Liver (tissue), 9 donors: ENCODE data around the gene SWI5. TPM values are rescaled to one million over a fixed set of nuclear protein-coding genes. Genes with fewer than 3 reads are reported as not detected.
A peak's percentile ranks its signal among the peaks of the same experiment; 100 is the strongest.

ENCODE experiments used
- DNase-seq: peaks from one replicate; pipeline ENCODE4 v3.0.0-alpha.2; 2017; ENCODE audit warnings: low spot score
- H3K27ac ChIP-seq, 2 donors: one replicate each; pipeline ENCODE4 v1.7.0; 2013; ENCODE audit warnings: inconsistent platforms in 2 of 2, low read length in 2 of 2, control low read depth in 1 of 2, low read depth in 1 of 2, mild to moderate bottlenecking in 1 of 2
- H3K27me3 ChIP-seq, 4 donors: one replicate each; pipeline versions ENCODE4 v1.6.1 to v1.7.0; 2013; ENCODE audit warnings: low read length in 3 of 4, inconsistent platforms in 1 of 4, mild to moderate bottlenecking in 1 of 4, moderate library complexity in 1 of 4; ENCODE audit not compliant: control insufficient read depth in 4 of 4, insufficient read depth in 4 of 4
- H3K36me3 ChIP-seq, 4 donors: one replicate each; pipeline versions ENCODE4 v1.6.1 to v1.7.0; 2013; ENCODE audit warnings: low read length in 3 of 4, mild to moderate bottlenecking in 3 of 4, low read depth in 1 of 4, moderate library complexity in 1 of 4; ENCODE audit not compliant: control insufficient read depth in 4 of 4, insufficient read depth in 3 of 4
- H3K4me1 ChIP-seq, 4 donors: one replicate each; pipeline versions ENCODE4 v1.6.1 to v1.7.0; 2013; ENCODE audit warnings: low read length in 3 of 4, mild to moderate bottlenecking in 3 of 4, moderate library complexity in 1 of 4; ENCODE audit not compliant: control insufficient read depth in 4 of 4, insufficient read depth in 4 of 4
- H3K4me3 ChIP-seq, 3 donors: one replicate each; pipeline versions ENCODE4 v1.6.1 to v1.7.0; 2013; ENCODE audit warnings: low read length in 3 of 3, control low read depth in 1 of 3, low read depth in 1 of 3, mild to moderate bottlenecking in 1 of 3
- H3K9ac ChIP-seq, 2 donors: one replicate each; pipeline ENCODE4 v1.7.0; 2013; ENCODE audit warnings: low read length in 2 of 2, mild to moderate bottlenecking in 2 of 2, moderate library complexity in 2 of 2, control low read depth in 1 of 2, low read depth in 1 of 2
- H3K9me3 ChIP-seq, 4 donors: one replicate each; pipeline versions ENCODE4 v1.6.1 to v1.7.0; 2013; ENCODE audit warnings: low read length in 3 of 4; ENCODE audit not compliant: control insufficient read depth in 4 of 4
- EGR1 ChIP-seq, 2 donors: IDR thresholded peaks; 2 replicates each; pipeline ENCODE4 v1.6.1; 2016 to 2018; ENCODE audit warnings: antibody characterized with exemption in 2 of 2, low read depth in 2 of 2
- FOXA1 ChIP-seq: IDR thresholded peaks from 2 replicates; pipeline ENCODE4 v1.6.1; 2016; ENCODE audit warnings: antibody characterized with exemption
- FOXA2 ChIP-seq: IDR thresholded peaks from 2 replicates; pipeline ENCODE4 v1.6.1; 2016; ENCODE audit warnings: antibody characterized with exemption
- GABPA ChIP-seq, 2 donors: IDR thresholded peaks in 1 of 2; conservative IDR thresholded peaks in 1 of 2; 2 replicates each; pipeline ENCODE4 v1.6.1; 2016; ENCODE audit warnings: antibody characterized with exemption in 2 of 2, mild to moderate bottlenecking in 1 of 2, moderate library complexity in 1 of 2
- HNF4A ChIP-seq, 2 donors: conservative IDR thresholded peaks; 2 replicates each; pipeline ENCODE4 v1.6.1; 2016; ENCODE audit warnings: antibody characterized with exemption in 2 of 2, mild to moderate bottlenecking in 2 of 2
- HNF4G ChIP-seq: IDR thresholded peaks from 2 replicates; pipeline ENCODE4 v1.6.1; 2016; ENCODE audit warnings: antibody characterized with exemption
- JUND ChIP-seq, 2 donors: IDR thresholded peaks; 2 replicates each; pipeline ENCODE4 v1.6.1; 2016; ENCODE audit warnings: antibody characterized with exemption in 2 of 2
- NR2F2 ChIP-seq: IDR thresholded peaks from 2 replicates; pipeline ENCODE4 v1.6.1; 2016; ENCODE audit warnings: antibody characterized with exemption
- RAD21 ChIP-seq, 2 donors: IDR thresholded peaks; 2 replicates each; pipeline ENCODE4 v1.6.1; 2016; ENCODE audit warnings: antibody characterized with exemption in 2 of 2, mild to moderate bottlenecking in 2 of 2
- RXRA ChIP-seq, 2 donors: IDR thresholded peaks; 2 replicates each; pipeline ENCODE4 v1.6.1; 2017 to 2018; ENCODE audit warnings: antibody characterized with exemption in 2 of 2, mild to moderate bottlenecking in 1 of 2
- SP1 ChIP-seq: IDR thresholded peaks from 2 replicates; pipeline ENCODE4 v1.6.1; 2018; ENCODE audit warnings: antibody characterized with exemption, mild to moderate bottlenecking
- TAF1 ChIP-seq: conservative IDR thresholded peaks from 2 replicates; pipeline ENCODE4 v1.6.1; 2016; ENCODE audit warnings: antibody characterized with exemption, mild to moderate bottlenecking
- YY1 ChIP-seq: IDR thresholded peaks from 2 replicates; pipeline ENCODE4 v1.6.1; 2016; ENCODE audit warnings: antibody characterized with exemption, mild to moderate bottlenecking
- WGBS: extraction: QIAGEN DNeasy Blood & Tissue Kit; methylation state at CpG from one replicate; pipeline ENCODE4 v1.1.7; 2013; 5-methylcytosine and 5-hydroxymethylcytosine counted together
- polyA plus RNA-seq, 2 donors: library from polyadenylated mRNA; stranded (reverse) in 1 of 2; unstranded in 1 of 2; fragments of 200-250 nt in 1 of 2; fragments of >200 nt in 1 of 2; fragmentation: Nextera tagmentation in 1 of 2; extraction: Ambion mirVana in 1 of 2; gene quantifications; one replicate each; pipeline versions ENCODE4 v1.2.1 to v1.2.3, GENCODE V29; 2013 to 2015
- total RNA-seq, 2 donors: library from RNA; depleted of rRNA; stranded (reverse); fragments of >200 nt; gene quantifications; one replicate each; pipeline ENCODE4 v1.2.3, GENCODE V29; 2014
- TF ChIP-seq, protein P1 (sequence below): IDR thresholded peaks from 2 replicates; pipeline ENCODE4 v1.6.1; 2016; ENCODE audit warnings: antibody characterized with exemption
- TF ChIP-seq, protein P2 (sequence below): IDR thresholded peaks from 2 replicates; pipeline ENCODE4 v1.6.1; 2016; ENCODE audit warnings: antibody characterized with exemption
- TF ChIP-seq, protein P3 (sequence below): fragments of 150-350 bp; IDR thresholded peaks from 2 replicates; pipeline ENCODE4 v1.5.1; 2017; ENCODE audit warnings: improper control_type of control experiment, low read depth, low read length; ENCODE audit not compliant: missing input control
- TF ChIP-seq, protein P4 (sequence below): IDR thresholded peaks from 2 replicates; pipeline ENCODE4 v1.6.1; 2016; ENCODE audit warnings: antibody characterized with exemption, mild to moderate bottlenecking
- TF ChIP-seq, protein P5 (sequence below): IDR thresholded peaks from 2 replicates; pipeline ENCODE4 v1.6.1; 2016; ENCODE audit warnings: antibody characterized with exemption
- donor health status: healthy.
- donor health status: healthy.
- donor health status: healthy.
- donor health status: healthy.
- donor health status: healthy.

SWI5 gene
- total and polyA plus RNA-seq, 4 donors = 10.7 to 34.0 (median 16.2) TPM

DNA sequence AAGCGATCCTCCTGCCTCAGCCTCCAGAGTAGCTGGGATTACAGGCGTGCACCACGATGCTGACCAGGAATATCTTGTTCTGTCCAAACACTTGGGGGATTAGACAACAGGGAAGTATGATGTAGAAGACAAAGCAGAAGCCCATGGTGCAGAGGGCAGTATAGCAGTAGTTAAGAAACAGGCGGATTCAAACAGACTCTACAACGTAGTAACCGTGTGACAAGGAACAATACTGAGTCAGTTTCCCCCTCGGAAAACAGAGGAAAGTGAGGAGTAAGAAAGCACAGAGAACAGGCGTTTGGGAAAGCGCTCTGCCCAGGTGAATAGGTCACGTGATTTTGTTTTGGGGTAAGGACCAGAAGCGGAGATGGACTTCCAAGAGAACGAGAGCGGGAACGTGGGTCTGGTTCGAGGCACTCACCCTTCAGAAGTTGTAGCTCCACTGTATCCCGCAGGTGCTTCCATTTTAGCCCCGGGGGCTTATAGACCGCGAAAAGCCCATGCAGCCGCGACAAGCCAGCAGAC, 45.9 kb downstream of the SWI5 start:
- H3K27me3 ChIP-seq = no peaks in the 10 kb centered on the region
- H3K9ac ChIP-seq = peak overlapping the region; percentile 12 to 21
- H3K36me3 ChIP-seq = peaks cover 0 to 22% (median 4%) of the 10 kb centered on the region in 4 donors
- H3K9me3 ChIP-seq = no peaks in the 10 kb centered on the region
- peak overlapping the region in 1 of 2 donors; percentile 87 for H3K27ac ChIP-seq
- peak overlapping the region; percentile 69 to 89 (median 75) for H3K4me3 ChIP-seq
- H3K4me1 ChIP-seq = peaks cover 9 to 38% (median 31%) of the 10 kb centered on the region in 4 donors
- WGBS = 2% methylated on average over 21 of the region's 21 CpGs
- TF ChIP-seq JUND (IDR thresholded peaks at IDR 0.05) = no peak
- no peak for DNase-seq

DNA sequence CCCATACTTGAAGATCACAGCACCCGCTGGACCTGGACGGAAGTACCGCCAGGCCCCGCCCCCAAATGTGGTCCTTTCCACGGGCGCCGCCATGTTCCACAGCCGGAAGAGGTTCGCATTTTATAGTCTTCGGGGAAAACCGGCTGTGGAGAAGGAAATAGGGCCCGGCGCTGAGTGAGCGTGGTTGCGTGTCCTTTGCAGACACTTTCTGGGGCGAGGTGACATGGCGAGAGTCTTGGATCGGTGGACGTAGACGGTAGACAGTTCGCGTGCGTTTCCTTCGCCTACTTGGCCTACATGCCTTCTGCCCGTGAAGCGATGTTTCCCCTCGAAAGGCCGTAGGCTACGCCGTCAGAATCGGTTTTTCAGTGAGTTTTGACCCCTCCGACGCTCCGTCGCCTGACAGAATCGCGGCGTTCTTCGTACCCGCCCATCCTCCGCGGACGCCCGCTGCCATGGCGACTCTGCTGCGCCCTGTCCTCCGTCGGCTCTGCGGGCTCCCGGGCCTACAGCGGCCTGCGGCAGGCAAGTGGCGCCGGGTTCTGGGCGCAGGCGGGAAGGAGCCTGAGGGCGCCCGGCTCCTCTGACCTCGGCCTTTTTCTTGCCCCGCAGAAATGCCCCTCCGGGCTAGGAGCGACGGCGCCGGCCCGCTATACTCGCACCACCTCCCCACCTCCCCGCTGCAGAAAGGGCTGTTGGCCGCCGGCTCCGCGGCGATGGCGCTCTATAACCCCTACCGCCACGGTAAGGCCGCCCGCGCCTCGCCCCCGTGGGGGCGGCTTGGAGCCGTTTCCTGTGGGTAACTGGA, 46.5 kb downstream of the SWI5 start, which contains the start of the genes COQ4 and TRUB2:
COQ4 (plus strand) TSS at position 436 of the 808 bp plus-strand sequence; CDS start at position 456, 20 bp downstream.
TRUB2 (minus strand) TSS at position 44 of the 808 bp plus-strand sequence; CDS start at position 5, 39 bp downstream.
- WGBS = under 1% methylated on average over 83 of the region's 83 CpGs
- H3K36me3 ChIP-seq = peaks cover 0 to 15% (median 2%) of the 10 kb centered on the region in 4 donors
- DNase-seq = peak; percentile 91

More for the DNA sequence above, 46.5 kb downstream of the SWI5 start, which contains the start of the genes COQ4 and TRUB2:
- Histone ChIP-seq H3K4me1 (peaks cover 9 to 38% (median 31%) of the 10 kb centered on the region in 4 donors), H3K9ac (peak within 1 kb of the TSS; percentile 21 to 88), H3K27me3 (no peaks in the 10 kb centered on the region), H3K9me3 (no peaks in the 10 kb centered on the region), H3K4me3 (peak within 1 kb of the TSS; percentile 69 to 89 (median 75)), H3K27ac (peak within 1 kb of the TSS; percentile 87 to 93)
- TF ChIP-seq JUND (IDR thresholded peaks at IDR 0.05) = no peak
- peak; percentile 44 for TF ChIP-seq FOXA1
- peak; percentile 42 to 69 for TF ChIP-seq RXRA (IDR thresholded peaks at IDR 0.05)
- peak; percentile 64 for TF ChIP-seq SP1
- peak; percentile 97 to 99 for TF ChIP-seq GABPA (IDR thresholded peaks at IDR 0.05 in 1 of 2, conservative IDR thresholded peaks at IDR 0.05 in 1 of 2)
- TF ChIP-seq, protein P1, sequence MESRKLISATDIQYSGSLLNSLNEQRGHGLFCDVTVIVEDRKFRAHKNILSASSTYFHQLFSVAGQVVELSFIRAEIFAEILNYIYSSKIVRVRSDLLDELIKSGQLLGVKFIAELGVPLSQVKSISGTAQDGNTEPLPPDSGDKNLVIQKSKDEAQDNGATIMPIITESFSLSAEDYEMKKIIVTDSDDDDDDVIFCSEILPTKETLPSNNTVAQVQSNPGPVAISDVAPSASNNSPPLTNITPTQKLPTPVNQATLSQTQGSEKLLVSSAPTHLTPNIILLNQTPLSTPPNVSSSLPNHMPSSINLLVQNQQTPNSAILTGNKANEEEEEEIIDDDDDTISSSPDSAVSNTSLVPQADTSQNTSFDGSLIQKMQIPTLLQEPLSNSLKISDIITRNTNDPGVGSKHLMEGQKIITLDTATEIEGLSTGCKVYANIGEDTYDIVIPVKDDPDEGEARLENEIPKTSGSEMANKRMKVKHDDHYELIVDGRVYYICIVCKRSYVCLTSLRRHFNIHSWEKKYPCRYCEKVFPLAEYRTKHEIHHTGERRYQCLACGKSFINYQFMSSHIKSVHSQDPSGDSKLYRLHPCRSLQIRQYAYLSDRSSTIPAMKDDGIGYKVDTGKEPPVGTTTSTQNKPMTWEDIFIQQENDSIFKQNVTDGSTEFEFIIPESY = peak; percentile 95
- TF ChIP-seq EGR1 (IDR thresholded peaks at IDR 0.05; ENCODE audit: low read depth in 2 of 2) = peak; percentile 29 to 62
- TF ChIP-seq HNF4A (conservative IDR thresholded peaks at IDR 0.05) = peak; percentile 28 to 33
- TF ChIP-seq, protein P2, sequence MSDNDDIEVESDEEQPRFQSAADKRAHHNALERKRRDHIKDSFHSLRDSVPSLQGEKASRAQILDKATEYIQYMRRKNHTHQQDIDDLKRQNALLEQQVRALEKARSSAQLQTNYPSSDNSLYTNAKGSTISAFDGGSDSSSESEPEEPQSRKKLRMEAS = peak; percentile 99
- TF ChIP-seq TAF1 = no peak
- no peak for TF ChIP-seq FOXA2
- TF ChIP-seq YY1 = peak; percentile 99
- TF ChIP-seq, protein P3, sequence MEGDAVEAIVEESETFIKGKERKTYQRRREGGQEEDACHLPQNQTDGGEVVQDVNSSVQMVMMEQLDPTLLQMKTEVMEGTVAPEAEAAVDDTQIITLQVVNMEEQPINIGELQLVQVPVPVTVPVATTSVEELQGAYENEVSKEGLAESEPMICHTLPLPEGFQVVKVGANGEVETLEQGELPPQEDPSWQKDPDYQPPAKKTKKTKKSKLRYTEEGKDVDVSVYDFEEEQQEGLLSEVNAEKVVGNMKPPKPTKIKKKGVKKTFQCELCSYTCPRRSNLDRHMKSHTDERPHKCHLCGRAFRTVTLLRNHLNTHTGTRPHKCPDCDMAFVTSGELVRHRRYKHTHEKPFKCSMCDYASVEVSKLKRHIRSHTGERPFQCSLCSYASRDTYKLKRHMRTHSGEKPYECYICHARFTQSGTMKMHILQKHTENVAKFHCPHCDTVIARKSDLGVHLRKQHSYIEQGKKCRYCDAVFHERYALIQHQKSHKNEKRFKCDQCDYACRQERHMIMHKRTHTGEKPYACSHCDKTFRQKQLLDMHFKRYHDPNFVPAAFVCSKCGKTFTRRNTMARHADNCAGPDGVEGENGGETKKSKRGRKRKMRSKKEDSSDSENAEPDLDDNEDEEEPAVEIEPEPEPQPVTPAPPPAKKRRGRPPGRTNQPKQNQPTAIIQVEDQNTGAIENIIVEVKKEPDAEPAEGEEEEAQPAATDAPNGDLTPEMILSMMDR = no peak
- TF ChIP-seq, protein P4, sequence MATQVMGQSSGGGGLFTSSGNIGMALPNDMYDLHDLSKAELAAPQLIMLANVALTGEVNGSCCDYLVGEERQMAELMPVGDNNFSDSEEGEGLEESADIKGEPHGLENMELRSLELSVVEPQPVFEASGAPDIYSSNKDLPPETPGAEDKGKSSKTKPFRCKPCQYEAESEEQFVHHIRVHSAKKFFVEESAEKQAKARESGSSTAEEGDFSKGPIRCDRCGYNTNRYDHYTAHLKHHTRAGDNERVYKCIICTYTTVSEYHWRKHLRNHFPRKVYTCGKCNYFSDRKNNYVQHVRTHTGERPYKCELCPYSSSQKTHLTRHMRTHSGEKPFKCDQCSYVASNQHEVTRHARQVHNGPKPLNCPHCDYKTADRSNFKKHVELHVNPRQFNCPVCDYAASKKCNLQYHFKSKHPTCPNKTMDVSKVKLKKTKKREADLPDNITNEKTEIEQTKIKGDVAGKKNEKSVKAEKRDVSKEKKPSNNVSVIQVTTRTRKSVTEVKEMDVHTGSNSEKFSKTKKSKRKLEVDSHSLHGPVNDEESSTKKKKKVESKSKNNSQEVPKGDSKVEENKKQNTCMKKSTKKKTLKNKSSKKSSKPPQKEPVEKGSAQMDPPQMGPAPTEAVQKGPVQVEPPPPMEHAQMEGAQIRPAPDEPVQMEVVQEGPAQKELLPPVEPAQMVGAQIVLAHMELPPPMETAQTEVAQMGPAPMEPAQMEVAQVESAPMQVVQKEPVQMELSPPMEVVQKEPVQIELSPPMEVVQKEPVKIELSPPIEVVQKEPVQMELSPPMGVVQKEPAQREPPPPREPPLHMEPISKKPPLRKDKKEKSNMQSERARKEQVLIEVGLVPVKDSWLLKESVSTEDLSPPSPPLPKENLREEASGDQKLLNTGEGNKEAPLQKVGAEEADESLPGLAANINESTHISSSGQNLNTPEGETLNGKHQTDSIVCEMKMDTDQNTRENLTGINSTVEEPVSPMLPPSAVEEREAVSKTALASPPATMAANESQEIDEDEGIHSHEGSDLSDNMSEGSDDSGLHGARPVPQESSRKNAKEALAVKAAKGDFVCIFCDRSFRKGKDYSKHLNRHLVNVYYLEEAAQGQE = peak; percentile 69
- peak; percentile 19 to 24 for TF ChIP-seq RAD21 (IDR thresholded peaks at IDR 0.05)
- TF ChIP-seq, protein P5, sequence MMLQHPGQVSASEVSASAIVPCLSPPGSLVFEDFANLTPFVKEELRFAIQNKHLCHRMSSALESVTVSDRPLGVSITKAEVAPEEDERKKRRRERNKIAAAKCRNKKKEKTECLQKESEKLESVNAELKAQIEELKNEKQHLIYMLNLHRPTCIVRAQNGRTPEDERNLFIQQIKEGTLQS = peak; percentile 66
- TF ChIP-seq HNF4G = no peak
- TF ChIP-seq NR2F2 = peak; percentile 74
